Mononuclear cell (primary cell): ENCODE data around the gene ZNF385C. TPM values are rescaled to one million over a fixed set of nuclear protein-coding genes. Genes with fewer than 3 reads are reported as not detected.

ENCODE experiments used
- total RNA-seq: library from RNA; depleted of rRNA; stranded (reverse); fragments of >200 nt; gene quantifications from one replicate; pipeline ENCODE4 v1.2.3, GENCODE V29; 2012

The ZNF385C gene
- total RNA-seq, 1 donor = 0.10 TPM

Other genes starting within 250 kb of the ZNF385C start
- 60.7 TPM for gene KLHL11, start 233.1 kb downstream of the ZNF385C start, total RNA-seq
- 23.8 TPM for gene ACLY, start 179.5 kb downstream of the ZNF385C start, total RNA-seq
- gene ODAD4, start 167.9 kb downstream of the ZNF385C start, total RNA-seq = not detected
- gene CNP, start 131.7 kb downstream of the ZNF385C start, total RNA-seq = 16.7 TPM
- 110 TPM for gene DNAJC7, start 81.0 kb downstream of the ZNF385C start, total RNA-seq
- gene NKIRAS2, start 78.4 kb downstream of the ZNF385C start, total RNA-seq = 21.5 TPM
- 0.21 TPM for gene C17orf113, start 47.9 kb downstream of the ZNF385C start, total RNA-seq
- gene DHX58, start 14.2 kb upstream of the ZNF385C start, total RNA-seq = 12.3 TPM
- gene KAT2A, start 22.9 kb upstream of the ZNF385C start, total RNA-seq = 12.4 TPM
- not detected for gene HSPB9, start 24.3 kb upstream of the ZNF385C start, total RNA-seq
- gene RAB5C, start 56.5 kb upstream of the ZNF385C start, total RNA-seq = 106 TPM
- under 0.01 TPM for gene KCNH4, start 82.7 kb upstream of the ZNF385C start, total RNA-seq
- gene HCRT, start 87.0 kb upstream of the ZNF385C start, total RNA-seq = not detected
- gene GHDC, start 96.0 kb upstream of the ZNF385C start, total RNA-seq = 9.9 TPM
- 60.2 TPM for gene STAT5B, start 177.9 kb upstream of the ZNF385C start, total RNA-seq
- 117 TPM for gene STAT5A, start 190.0 kb upstream of the ZNF385C start, total RNA-seq